DOHH2 (cell line): Measurements from ENCODE around the gene SHC4.

Source experiments
- CTCF ChIP-seq: fragments of 200-600 bp; sonication (generic); IDR thresholded peaks from one replicate; pipeline ENCODE4 v1.5.1; 2014; ENCODE audit warnings: antibody characterized with exemption, mild to moderate bottlenecking, low read depth, low read length; ENCODE audit not compliant: poor library complexity, severe bottlenecking
- EZH2phosphoT487 ChIP-seq: fragments of 200-600 bp; sonication (generic); IDR thresholded peaks from 2 replicates; pipeline ENCODE4 v1.6.1; 2017; ENCODE audit warnings: borderline replicate concordance, mild to moderate bottlenecking, antibody characterized with exemption, low read length, moderate library complexity, mixed read lengths

GRCh38 chr15:48955967-48956366, 7.8 kb downstream of the SHC4 start:
- TF ChIP-seq CTCF (no peak), EZH2phosphoT487 (no peak)
